Activated CD8-positive, alpha-beta memory T cell treated with anti-CD3 and anti-CD28 coated beads for 48 hours (primary cell): ENCODE results near the gene KMT2B.
A peak's percentile ranks its signal among the peaks of the same experiment; 100 is the strongest.

Source experiments
- DNase-seq, 3 experiments: peaks; one replicate each; pipeline ENCODE4 v3.0.0-alpha.2; 2020; ENCODE audit warnings: low read depth in 2 of 3, low spot score in 2 of 3

KMT2B gene

DNA sequence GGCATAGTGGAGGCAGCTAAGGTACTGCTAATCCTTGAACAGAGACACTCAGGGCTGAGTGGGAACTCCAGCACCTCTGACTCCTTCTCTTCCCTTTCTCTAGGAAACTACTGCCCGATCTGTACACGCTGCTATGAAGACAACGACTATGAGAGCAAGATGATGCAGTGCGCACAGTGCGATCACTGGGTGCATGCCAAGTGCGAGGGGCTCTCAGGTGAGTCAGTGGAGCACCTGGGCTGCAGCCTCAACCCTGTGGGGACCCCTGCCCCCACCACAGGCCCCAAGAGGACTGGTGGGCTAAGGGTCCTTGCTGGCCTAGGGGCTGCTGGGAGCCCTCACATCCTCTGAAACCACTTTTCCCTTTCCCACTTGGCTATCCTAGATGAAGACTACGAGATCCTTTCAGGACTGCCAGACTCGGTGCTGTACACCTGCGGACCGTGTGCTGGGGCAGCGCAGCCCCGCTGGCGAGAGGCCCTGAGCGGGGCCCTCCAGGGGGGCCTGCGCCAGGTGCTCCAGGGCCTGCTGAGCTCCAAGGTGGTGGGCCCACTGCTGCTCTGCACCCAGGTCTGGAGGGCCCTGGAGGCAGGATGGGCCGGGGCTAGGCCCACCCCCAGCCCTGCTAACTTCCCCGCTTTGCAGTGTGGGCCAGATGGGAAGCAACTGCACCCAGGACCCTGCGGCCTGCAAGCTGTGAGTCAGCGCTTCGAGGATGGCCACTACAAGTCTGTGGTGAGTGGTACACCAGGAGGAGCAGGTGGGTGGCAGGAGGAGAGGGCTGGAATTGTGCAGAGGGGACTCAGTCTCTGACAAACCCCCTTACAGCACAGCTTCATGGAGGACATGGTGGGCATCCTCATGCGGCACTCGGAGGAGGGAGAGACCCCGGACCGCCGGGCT, 9.5 kb downstream of the KMT2B start:
- DNase-seq: no peak

DNA sequence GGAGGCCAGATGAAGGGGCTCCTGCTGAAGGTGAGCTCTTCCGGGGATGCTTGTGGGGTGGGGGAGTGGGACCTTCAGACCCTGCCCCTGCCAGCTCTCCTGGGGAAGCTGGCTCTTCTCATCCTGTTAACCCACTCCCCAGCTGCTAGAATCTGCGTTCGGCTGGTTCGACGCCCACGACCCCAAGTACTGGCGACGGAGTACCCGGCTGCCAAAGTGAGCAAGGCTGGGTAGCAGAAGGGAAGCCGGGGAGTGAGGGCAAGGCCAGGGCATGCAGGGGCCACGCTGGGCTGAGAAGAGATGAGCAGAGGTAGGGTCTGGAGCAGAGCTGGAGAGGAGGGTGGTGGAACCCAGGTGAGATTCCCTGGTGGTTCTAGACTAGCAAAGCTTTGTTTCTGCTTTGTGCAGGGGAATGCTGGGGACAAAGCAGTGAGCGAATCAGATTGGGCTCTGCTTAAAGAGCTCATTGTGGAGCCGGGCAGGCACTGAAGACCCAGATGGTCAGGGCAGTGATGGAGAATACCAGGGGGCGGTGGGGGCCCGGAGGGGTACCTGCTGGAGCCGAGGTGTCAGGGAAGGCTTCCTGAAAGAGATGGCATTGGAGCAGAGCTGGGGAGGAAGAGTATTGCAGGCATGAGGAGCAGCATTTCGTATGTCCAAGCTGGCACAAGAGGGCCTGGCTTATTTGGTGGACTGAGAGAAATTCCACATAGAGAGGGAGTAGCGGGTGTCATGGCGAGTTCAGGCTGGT, 10.3 kb downstream of the KMT2B start:
- DNase-seq: no peak

DNA sequence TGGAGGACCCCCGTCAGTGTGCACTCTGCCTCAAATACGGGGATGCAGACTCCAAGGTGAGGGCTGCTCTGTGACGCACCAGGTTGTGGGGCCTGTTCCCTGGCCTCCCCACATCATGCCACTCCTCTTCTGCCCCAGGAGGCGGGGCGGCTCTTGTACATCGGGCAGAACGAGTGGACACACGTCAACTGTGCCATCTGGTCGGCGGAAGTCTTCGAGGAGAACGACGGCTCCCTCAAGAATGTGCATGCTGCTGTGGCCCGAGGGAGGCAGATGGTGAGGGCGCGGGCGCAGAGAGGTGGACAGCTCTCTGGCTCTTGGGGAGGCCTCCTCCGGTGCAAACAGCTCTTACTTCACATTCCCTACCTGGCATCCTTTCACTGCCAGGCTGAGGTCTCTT, 11.2 kb downstream of the KMT2B start:
- DNase-seq: no peak

DNA sequence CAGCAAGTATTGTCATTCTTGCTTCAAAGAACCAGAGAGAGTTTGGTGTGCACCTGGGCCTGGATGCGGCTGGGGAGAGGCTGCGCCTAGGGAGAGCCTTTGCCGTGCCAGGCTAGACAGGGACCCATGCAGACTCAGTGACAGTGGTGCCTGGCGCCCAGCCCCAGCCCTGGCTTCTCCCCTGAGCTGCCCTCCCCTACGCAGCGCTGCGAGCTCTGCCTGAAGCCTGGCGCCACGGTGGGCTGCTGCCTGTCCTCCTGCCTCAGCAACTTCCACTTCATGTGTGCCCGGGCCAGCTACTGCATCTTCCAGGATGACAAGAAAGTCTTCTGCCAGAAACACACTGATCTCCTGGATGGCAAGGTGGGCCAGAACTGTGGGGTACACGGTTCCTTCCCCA, 12.0 kb downstream of the KMT2B start:
- DNase-seq: no peak

DNA sequence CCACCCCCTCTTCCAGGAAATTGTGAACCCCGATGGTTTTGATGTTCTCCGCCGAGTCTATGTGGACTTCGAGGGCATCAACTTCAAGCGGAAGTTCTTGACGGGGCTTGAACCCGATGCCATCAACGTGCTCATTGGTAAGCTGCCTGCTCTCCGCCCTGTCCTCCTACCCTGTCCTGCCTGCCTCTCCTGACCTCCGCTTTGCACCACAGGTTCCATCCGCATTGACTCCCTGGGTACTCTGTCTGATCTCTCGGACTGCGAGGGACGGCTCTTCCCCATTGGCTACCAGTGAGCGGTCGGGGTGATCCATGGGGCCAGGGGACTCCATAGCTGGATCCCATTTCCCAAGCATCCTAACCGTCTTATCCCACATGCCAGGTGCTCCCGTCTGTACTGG, 12.5 kb downstream of the KMT2B start:
- DNase-seq: no peak

DNA sequence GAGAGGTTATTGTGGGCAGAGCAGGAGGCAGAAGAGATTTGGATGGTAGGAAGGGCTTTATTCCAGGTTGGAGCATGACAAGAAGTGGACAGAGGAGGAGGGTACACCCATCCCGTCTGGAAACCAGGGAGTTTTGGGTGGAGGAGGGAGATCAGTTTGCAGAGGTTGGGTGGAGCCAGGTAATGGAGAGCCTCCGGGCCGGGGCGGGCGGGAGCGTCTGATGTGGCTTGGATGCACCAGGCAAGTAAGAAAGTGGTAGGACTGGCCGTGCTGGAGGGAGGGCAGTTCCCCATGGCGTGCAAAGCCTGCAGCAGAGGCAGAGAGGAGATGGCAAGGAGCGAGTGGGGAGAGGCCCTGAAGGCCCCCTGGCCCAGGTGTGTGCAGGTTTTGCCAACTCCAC, 13.6 kb downstream of the KMT2B start:
- no peak for DNase-seq

DNA sequence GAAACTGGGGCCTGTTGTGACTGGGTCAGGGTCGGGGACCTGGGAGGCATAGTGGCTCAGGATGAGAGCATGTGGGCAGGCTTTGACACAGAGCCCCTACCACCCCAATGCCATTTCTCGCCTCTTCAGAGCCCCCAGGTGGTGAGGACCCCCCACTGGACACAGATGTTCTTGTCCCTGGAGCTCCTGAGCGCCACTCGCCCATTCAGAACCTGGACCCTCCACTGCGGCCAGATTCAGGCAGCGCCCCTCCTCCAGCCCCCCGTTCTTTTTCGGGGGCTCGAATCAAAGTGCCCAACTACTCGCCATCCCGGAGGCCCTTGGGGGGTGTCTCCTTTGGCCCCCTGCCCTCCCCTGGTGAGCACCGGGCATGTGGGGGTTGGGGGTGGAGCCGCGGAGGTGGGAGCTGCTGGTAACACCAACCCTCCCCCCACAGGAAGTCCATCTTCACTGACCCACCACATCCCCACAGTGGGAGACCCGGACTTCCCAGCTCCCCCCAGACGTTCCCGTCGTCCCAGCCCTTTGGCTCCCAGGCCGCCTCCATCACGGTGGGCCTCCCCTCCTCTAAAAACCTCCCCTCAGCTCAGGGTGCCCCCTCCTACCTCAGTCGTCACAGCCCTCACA, 14.1 kb downstream of the KMT2B start:
- no peak for DNase-seq

DNA sequence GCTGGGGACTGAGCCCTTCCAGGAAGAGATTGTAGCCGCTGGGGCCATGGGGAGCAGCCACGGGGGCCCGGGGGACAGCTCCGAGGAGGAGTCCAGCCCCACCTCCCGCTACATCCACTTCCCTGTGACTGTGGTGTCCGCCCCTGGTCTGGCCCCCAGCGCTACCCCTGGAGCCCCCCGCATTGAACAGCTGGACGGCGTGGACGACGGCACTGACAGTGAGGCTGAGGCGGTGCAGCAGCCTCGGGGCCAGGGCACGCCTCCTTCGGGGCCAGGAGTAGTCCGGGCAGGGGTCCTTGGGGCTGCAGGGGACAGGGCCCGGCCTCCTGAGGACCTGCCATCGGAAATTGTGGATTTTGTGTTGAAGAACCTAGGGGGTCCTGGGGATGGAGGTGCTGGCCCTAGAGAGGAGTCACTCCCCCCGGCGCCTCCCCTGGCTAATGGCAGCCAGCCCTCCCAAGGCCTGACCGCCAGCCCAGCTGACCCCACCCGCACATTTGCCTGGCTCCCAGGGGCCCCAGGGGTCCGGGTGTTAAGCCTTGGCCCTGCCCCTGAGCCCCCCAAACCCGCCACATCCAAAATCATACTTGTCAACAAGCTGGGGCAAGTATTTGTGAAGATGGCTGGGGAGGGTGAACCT, 14.9 kb downstream of the KMT2B start:
- DNase-seq: no peak

DNA sequence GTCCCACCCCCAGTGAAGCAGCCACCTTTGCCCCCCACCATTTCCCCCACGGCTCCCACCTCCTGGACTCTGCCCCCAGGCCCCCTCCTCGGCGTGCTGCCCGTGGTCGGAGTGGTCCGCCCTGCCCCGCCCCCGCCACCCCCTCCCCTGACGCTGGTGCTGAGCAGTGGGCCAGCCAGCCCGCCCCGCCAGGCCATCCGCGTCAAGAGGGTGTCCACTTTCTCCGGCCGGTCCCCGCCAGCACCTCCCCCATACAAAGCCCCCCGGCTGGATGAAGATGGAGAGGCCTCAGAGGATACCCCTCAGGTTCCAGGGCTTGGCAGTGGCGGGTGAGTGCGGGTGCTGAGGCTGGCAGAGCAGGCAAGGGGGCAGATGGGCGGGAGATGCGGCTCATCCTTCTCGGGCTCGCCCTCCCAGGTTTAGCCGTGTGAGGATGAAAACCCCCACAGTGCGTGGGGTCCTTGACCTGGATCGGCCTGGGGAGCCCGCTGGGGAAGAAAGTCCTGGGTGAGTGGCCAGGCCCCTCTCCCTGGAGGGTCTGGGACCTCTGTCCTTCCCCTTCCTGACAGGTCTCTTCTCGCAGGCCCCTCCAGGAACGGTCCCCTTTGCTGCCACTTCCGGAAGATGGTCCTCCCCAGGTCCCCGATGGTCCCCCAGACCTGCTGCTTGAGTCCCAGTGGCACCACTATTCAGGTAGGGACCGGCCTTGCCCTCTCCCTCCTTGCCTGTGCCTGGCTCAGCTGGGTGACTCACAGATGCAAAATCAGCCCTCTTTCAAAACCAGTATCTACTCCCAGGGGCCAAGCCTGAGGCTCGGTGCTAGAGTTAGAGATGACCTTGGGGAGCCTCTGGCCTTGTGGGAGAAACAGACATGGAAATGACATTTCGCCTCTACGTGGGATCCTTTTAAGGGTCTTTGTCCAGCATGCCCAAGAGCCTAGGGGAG, 15.7 kb downstream of the KMT2B start:
- no peak for DNase-seq

DNA sequence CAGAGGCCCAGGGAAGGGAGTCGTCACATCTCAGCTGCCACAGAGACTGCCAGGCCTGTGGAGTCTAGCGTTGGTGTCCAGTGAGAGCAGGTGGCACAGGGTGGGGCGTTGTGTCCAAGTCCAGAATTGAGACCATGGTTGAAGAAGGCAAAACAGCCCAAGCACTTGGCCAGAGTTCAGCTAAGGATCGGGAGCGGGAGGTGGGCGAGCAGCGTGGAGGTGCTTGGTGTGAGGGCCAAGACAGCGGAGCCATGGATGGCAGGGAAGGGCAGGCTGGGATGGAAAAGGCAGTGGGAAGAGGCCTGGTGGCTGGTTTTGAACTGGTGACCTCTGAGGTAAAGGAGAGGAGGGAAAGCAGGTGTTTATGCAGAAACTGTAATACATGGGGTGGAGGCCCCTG, 16.5 kb downstream of the KMT2B start:
- DNase-seq: no peak

DNA sequence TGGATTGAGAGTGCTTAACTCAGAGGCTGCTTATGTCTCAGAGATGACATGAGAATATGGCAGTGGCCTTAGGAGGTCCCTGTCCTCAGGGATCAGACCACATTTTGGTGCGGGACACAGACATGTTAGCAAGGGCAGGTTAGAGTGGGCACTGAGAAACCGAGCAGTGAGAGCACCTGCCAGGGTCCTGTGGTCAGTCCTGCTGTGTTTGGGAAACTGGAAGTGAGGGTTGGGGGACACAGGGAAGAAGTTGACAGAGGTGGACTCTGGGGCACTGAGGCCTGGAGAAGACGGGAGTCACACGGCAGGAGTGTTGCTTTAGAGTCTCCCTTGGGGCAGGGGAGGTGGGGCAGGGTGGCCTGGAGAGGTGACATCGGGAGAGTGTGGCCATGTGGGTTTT, 17.1 kb downstream of the KMT2B start:
- no peak for DNase-seq

DNA sequence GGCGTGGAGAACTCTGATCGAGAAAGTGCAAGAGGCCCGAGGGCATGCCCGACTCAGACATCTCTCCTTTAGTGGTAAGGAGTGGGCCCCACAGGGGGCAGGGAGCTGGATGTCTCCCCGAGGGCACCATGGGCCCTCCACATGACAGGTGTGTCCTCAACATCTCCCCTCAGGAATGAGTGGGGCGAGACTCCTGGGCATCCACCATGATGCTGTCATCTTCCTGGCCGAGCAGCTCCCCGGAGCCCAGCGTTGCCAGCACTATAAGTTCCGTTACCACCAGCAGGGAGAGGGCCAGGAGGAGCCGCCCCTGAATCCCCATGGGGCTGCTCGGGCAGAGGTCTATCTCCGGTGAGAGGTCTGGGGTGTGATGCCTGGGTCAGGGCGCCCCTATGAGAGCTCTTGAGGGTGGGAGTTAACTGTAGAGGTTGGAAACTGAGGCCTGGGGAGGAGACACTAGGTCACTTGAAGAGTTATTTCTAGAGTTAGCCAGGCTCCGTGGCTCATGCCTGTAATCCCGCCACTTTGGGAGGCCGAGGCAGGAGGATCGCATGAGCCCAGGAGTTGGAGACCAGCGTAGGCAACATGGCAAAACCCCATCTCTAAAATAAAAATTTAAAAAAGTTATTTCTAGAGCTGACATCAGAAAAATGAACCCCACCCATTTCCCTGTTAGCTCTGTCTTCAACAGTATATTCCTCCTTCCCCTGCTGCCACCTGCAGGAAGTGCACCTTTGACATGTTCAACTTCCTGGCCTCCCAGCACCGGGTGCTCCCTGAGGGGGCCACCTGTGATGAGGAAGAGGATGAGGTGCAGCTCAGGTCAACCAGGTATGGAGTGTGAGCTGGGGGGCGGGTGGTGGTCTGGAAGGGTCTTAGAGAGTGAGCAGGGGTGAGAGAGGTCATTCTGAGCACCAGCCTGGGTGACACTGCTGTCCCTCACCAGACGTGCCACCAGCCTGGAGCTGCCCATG, 19.4 kb downstream of the KMT2B start:
- DNase-seq: no peak

DNA sequence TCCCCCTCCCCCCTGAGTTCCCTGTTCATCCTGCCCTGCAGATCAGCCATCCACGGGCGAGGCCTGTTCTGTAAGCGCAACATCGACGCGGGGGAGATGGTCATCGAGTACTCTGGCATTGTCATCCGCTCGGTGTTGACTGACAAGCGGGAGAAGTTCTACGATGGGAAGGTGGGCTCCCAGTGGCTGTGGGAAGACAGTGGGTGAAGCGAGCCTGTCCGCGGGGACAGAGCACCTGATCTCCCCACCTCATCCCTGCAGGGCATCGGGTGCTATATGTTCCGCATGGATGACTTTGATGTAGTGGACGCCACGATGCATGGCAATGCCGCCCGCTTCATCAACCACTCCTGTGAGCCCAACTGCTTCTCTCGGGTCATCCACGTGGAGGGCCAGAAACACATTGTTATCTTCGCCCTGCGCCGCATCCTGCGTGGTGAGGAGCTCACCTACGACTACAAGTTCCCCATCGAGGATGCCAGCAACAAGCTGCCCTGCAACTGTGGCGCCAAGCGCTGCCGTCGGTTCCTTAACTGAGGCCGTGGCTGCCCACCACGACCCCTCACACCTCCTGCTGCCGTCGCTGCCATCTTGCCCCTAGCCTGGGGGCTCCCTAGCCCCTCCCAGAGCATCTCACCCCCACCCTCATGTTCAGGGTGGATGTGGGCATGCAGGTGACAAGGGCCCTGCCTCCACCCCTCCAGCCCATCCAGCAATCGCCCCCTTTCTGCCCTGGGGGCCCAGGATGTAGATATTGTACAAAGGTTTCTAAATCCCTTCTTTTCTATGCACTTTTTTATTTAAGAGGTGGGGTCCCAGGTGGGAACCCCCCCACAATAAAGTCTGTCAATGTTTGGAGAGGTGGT, 20.5 kb downstream of the KMT2B start:
- no peak for DNase-seq

DNA sequence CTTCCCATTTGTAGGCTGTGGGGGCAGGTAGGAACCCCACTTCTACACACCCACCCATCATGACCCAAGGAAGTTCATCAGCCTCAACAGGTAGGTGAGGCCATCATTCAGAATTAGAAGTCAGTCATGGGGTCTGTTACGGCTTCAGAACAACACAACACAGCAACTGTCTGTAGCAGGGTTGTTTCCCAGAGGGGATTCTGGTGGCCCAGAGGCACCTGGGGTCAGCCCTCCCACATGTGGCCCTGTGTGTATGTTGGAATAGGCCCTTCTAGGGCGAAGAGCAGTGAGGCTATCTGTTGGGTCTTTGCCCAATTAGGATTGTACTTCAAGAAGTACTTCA, 21.1 kb downstream of the KMT2B start:
- no peak for DNase-seq

DNA sequence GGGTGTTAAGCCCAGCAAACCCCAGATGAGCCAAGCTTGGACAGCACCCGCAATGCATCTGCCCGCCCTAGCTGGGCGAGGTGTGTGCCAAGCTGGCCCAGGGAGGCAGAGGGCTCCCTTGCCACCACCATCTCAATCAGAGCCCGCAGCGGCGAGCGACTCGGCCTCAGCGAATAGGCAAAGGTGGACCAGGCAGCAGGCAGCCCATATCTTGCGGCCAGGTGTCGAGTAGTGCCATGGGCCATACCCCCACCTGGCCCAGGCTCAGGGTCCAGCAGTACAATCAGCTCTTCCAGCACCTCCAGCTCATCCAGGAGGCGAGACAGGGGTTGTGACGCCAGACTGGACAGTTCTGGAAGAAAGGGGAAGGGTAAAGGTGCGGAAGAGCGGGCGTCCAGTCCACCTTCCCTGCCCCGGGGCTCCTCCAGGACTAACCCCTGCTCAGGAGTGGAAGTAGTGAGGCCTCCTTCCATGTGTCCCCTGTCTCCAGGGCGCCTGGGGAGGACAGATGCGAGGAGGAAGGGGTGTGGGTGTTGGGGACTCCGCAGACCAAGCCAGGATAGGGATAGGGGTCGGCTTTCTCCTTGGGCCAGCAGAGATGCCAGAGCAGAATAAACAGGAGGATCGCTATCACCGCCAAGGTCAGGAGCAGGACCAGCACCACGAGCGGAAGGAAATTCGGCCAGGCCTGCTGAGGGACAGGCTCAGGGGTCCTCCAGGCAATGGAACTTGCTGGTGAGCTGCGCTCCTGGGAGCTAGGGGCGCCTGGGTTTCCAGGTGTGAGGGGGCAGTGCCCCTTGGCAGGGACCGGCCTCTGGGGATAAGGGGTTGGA, 21.7 kb downstream of the KMT2B start:
- DNase-seq: no peak

DNA sequence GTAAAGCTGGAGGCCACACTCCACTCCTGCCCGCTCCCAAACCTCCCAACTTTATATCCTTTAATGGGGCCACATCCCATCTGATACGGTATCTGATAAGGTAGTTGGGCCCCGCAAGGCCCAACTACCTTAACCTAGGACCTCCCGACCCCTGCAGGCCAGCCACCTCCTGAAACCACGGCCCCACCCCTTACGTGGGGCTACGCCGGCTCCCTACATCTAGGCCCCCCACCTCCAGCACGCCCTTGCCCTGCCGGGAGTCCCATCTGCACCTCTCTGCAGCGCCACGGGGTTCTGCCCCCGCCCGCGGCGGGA, 22.3 kb downstream of the KMT2B start:
- no peak for DNase-seq

DNA sequence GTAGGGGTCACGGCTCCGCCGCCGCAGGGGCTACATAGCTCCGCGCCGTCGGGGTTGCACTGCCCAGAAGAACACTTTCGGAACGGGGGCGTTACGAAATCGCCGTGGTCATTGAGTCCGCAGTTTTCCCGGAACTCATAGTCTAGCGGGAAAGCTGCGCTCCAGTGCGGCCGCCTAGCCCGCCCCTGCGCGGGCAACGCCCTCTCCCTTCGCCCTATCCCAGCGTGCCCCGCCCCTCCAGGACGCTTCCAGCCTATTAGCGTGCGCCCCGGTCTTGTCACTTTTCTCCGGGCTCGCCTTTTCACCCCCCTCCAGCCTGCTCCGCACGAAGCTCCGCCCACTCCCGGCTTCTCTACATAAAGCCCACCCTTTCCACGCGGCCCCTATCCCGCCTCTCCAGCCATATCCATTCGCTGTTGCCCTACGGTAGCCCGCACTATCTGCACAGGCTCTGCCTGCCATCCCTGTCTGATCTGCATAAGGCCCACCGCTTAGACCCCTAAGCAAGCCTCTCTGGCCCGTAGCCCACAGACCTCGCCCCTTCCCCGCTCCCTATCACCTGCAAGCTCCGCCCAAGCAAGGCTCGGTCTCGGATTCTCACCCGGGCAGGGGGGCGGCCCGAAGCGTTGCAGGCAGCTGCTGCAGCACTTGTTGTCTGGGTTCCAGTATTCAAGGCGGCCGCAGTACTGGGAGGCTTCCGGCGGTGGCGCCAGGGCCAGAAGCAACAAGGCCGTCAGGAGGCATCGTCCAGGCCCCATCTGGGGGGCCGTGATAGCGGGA, 22.8 kb downstream of the KMT2B start:
- DNase-seq: peak; percentile 82 to 90 (median 89)
